ENCODE measurements around the gene ASIC2. TPM values are rescaled to one million over a fixed set of nuclear protein-coding genes. Genes with fewer than 3 reads are reported as not detected.
A peak's percentile ranks its signal among the peaks of the same experiment; 100 is the strongest.

Gene ASIC2
- total and polyA plus RNA-seq, 12 donors: not detected

DNA sequence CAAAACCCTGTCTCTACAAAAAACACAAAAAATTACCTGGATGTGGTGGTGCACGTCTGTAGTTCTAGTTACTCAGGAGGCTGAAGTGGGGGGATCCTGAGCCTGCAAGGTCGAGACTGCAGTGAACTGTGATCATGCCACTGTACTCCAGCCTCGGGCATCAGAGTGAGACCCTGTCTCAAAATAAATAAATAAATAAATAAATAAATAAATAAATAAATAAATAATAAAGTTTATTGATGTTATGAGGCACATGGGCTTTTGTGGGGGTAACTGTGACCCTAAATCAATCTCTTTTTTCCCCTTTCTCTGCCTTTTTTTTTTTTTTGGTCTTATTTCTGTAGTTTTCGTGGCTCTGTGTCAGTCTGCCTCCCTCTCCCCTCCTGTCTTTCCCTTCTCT lies 4.5 kb upstream of the ASIC2 start:
- intact Hi-C loops (cut with DNase I): no loop called here
- WGBS, 2 donors: 82 to 88% methylated on average over 4 of the region's 4 CpGs

DNA sequence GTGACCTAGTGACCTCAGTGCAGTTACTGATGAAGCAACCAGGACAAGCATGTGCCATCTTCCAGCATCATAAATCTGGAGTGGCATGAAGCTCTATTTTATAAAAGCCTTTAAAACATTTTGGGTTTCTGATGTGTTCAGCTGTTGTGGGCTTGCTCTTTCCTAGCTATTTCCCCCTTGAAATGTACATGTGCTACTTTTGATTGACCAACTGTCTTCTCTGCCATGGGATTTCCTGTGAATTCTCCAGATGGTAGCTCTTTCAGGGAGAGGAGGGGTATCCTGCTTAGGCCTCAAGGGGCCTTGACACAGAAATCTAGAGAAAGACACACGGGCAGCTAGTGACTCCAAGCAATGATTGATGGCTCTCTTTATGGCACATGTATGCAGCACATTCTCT lies 1.9 kb upstream of the ASIC2 start:
- DNase-seq: no peak
- 22 to 28% methylated on average over 1 of the region's 1 CpG for WGBS, 2 donors
- H3K36me3 ChIP-seq: no peaks in the 10 kb centered on the region

More for the DNA sequence above, 4.5 kb upstream of the ASIC2 start:
- ATAC-seq: no peak
- no peak overlapping the region for H3K27ac ChIP-seq
- H3K27me3 ChIP-seq: peaks cover 3 to 73% (median 51%) of the 10 kb centered on the region in 7 donors
- H3K9me3 ChIP-seq: peaks cover 0 to 9% (median 0%) of the 10 kb centered on the region in 11 donors
- H3K4me3 ChIP-seq: no peak overlapping the region
- peaks cover 0 to 4% (median 3%) of the 10 kb centered on the region in 9 donors for H3K4me1 ChIP-seq
- TF ChIP-seq, protein P1, sequence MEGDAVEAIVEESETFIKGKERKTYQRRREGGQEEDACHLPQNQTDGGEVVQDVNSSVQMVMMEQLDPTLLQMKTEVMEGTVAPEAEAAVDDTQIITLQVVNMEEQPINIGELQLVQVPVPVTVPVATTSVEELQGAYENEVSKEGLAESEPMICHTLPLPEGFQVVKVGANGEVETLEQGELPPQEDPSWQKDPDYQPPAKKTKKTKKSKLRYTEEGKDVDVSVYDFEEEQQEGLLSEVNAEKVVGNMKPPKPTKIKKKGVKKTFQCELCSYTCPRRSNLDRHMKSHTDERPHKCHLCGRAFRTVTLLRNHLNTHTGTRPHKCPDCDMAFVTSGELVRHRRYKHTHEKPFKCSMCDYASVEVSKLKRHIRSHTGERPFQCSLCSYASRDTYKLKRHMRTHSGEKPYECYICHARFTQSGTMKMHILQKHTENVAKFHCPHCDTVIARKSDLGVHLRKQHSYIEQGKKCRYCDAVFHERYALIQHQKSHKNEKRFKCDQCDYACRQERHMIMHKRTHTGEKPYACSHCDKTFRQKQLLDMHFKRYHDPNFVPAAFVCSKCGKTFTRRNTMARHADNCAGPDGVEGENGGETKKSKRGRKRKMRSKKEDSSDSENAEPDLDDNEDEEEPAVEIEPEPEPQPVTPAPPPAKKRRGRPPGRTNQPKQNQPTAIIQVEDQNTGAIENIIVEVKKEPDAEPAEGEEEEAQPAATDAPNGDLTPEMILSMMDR (IDR thresholded peaks at IDR 0.05): no peak
- H3K36me3 ChIP-seq: no peaks in the 10 kb centered on the region
- DNase-seq: no peak

DNA sequence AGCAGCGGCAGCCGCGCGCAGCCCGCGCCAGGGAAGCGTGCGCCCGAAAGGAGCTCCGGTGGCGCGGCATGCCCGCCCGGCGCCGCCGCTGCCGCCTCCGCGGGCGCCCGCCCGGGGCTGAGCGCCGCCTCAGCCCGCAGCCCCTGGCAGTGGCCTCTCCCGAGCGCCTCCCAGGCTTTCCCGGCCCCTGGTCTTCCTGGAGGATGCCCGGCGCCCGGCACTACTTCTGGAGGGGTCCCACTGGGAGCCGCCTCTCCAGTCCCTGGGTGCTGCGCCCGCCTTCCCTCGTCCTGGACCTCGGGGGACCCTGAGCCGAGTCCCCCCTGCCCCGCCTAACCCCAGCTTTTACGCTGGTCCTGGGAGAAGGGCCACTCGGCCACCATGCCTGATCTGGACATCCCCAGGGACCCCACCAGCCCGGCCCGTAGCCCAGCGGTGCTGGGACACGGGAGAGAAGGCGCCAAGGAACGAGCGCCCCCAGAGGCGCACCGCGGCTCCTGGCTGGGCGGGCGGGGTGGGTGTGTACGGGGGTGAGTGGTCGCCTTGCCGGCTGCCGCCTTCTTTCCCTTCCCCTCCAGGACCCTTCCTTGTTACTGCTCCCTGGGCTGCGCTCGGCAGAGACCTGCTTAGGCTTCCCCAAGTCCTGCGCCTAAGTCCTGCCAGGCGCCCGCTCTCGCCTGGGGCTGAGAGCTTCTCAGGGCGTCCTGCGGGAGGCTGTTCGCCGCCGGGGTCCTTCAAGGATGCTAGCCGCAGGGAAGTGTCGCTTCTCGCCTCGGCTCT lies 704 bp downstream of the ASIC2 start:
- DNase-seq (peak in 1 of 2 donors; percentile 8), ATAC-seq (peak in 2 of 8 donors; percentile 16 to 48)
- Histone ChIP-seq H3K9me3 (no peaks in the 10 kb centered on the region), H3K4me3 (peak overlapping the region in 9 of 10 donors; percentile 5 to 36 (median 24)), H3K27me3 (peaks cover 16 to 95% (median 81%) of the 10 kb centered on the region in 7 donors), H3K27ac (no peak overlapping the region), H3K36me3 (no peaks in the 10 kb centered on the region), H3K4me1 (peaks cover 3 to 15% (median 9%) of the 10 kb centered on the region in 9 donors)
- TF ChIP-seq, protein P1 (IDR thresholded peaks at IDR 0.05): peak in 5 of 9 donors; percentile 13 to 39 (median 32)
- intact Hi-C loops (cut with DNase I): no loop called here
- WGBS, 2 donors: 1% methylated on average over 64 to 72 of the region's 72 CpGs

More for the DNA sequence above, 1.9 kb upstream of the ASIC2 start:
- no peak for ATAC-seq
- peaks cover 16 to 76% (median 62%) of the 10 kb centered on the region in 7 donors for H3K27me3 ChIP-seq
- H3K4me1 ChIP-seq: peaks cover 3 to 15% (median 9%) of the 10 kb centered on the region in 9 donors
- H3K4me3 ChIP-seq: no peak overlapping the region
- TF ChIP-seq, protein P1 (IDR thresholded peaks at IDR 0.05): no peak
- intact Hi-C loops (cut with DNase I): no loop called here
- H3K27ac ChIP-seq: no peak overlapping the region
- peaks cover 0 to 9% (median 0%) of the 10 kb centered on the region in 11 donors for H3K9me3 ChIP-seq

DNA sequence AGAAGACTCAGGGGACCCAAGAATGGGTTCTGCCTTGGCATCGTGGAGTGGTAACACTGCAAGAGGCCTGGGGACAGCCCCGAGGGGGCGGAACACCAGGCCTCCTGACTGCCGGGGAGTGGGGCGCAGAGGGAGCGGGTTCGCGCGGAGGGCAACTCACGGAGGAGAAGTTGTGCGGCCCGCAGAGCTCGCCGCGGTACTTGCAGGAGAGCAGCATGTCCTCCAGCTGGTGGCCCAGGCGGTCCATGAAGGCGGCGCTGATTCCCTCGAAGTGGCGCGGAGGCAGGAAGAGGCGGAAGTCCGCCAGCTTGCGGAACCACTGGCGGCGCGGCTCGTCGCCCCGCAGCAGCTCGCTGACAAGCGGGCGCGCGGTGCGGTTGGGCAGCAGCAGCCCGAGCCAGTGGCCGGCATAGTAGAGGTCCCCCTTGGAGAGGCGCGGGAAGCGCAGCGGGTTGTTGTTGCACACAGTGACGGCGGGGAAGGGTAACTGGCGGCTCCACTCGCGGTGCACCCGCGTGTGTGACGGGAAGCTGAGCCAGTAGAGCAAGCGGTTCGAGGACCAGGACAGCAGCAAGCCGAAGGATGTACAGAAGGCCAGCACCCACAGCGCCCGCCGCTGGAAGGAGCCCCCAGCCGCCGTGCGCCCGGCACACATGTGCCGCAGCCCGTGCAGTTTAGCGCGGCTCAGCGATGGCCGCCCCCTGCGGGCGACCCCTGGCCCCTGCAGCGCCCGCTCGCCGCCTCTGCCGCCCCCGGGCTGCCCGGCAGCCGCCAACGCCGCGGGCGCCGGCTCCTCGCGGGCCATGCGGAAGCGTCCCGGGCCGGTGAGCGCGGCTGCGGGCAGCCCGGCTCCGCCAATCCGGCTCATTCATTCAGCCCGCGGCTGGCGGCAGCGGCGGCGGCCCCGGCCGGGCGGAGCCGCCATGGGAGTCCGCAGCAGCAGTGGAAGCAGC lies 1.6 kb downstream of the ASIC2 start:
- H3K27me3 ChIP-seq: peaks cover 16 to 93% (median 87%) of the 10 kb centered on the region in 7 donors

More for the DNA sequence above, 1.6 kb downstream of the ASIC2 start:
- H3K9me3 ChIP-seq: no peaks in the 10 kb centered on the region
- 1% methylated on average over 64 to 104 of the region's 104 CpGs for WGBS, 2 donors
- TF ChIP-seq, protein P1 (IDR thresholded peaks at IDR 0.05): no peak
- H3K4me3 ChIP-seq: peak overlapping the region in 9 of 10 donors; percentile 8 to 43 (median 22)
- no peaks in the 10 kb centered on the region for H3K36me3 ChIP-seq
- DNase-seq (peak in 1 of 2 donors; percentile 11), ATAC-seq (peak in 2 of 8 donors; percentile 15 to 23)
- H3K27ac ChIP-seq: no peak overlapping the region
- intact Hi-C loops (cut with DNase I): no loop called here
- H3K4me1 ChIP-seq: peaks cover 3 to 15% (median 9%) of the 10 kb centered on the region in 9 donors
